T47D (cell line): Measurements from ENCODE around the gene FRK.
"Not testable (repeated sequence)": the region's sequence is repeated elsewhere in the genome, so short reads cannot be mapped to it uniquely, and the experiment has no call there.

Experiments used
- DNase-seq, 2 experiments: peaks; one replicate each; pipeline versions ENCODE4 v3.0.0 to v3.0.0-alpha.2; 2011 to 2012; ENCODE audit warnings: low read depth in 1 of 2, low spot score in 1 of 2
- JUND ChIP-seq: IDR thresholded peaks from 2 replicates; pipeline ENCODE4 v1.6.1; 2012; ENCODE audit warnings: low read depth
- in situ Hi-C: cut with HindIII; loops from 2 replicates; pipeline ENCODE4 v1.10.0; 2016; ENCODE audit warnings: low sequenced_read_pairs, low pct_unique_long_range_greater_than_20kb

Gene FRK

DNA sequence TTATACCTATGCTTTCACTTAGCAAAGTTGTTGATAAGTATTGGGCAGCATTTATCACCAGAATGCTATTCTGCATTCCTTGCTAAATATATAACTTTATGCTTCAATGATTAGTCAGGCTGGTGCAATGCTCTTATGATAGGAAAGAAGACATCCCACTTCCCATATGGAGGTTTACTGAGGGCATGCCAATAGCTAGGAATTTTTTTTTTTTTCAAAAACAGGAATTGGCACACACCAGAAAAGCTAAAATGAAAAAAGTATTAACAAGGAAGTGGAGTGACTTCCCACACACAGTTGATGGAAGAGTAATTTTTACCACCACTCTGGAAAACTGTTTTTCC is 90.8 kb downstream of the FRK start:
- TF ChIP-seq JUND, result no peak
- in situ Hi-C loops, result no loop called here
- DNase-seq, result no peak

DNA sequence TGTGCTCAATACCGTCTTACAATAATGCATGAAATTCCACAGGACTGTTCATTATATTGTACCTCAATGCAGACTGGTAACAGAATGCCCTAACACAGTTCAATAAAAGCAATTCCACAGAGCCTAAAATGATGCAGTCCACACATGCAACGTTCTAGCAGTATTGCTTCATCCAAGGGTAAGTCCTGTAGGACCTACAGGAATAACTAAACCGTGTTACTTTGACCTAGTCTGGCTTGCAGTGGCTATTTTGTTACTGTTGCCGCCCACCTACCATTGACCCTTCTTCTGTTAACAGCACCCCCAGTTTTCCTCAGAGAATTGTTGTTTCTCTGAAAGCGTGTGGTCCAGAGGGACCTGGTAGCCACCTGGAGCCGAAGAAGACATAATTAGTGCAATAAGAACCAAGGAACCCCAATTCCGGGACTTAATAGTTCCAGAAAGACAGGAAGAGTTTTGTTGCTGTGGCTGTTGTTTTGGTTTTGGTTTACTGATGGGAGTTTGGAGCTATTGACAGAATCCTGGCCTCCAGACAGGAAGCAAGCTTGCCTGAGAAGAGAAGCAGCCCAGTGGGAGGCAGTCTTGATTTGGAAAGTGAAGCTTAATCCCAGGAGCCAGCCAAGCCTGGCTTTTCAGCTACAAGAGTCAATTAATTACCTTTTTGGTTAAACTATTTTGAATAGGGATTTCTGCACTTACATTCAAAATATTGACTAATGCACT is 91.3 kb downstream of the FRK start:
- TF ChIP-seq JUND, result no peak
- in situ Hi-C loops, result no loop called here
- no peak for DNase-seq

DNA sequence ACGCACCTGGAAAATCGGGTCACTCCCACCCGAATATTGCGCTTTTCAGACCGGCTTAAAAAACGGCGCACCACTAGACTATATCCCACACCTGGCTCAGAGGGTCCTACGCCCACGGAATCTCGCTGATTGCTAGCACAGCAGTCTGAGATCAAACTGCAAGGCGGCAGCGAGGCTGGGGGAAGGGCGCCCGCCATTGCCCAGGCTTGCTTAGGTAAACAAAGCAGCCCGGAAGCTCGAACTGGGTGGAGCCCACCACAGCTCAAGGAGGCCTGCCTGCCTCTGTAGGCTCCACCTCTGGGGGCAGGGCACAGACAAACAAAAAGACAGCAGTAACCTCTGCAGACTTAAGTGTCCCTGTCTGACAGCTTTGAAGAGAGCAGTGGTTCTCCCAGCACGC is 100.4 kb downstream of the FRK start:
- in situ Hi-C loops, DNase-seq: not testable (repeated sequence)

DNA sequence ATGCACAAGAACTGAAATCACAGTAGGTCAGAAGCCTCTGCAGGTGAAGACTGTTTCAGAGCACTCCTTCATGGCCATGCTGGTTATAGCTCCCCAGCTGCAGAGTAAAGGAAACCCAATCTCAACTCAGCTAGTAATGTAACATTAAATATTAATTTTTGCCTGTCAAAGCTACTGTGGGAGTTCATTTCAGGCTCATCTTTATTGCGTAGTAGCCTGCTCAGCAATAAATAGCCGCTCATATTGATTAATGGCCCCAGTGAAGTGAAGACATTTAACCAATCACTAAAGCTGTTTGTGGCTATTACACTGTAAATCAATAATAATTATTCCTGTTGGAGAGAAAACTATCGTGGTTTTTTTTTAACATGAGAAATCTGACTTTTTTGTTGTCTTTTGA is 101.7 kb downstream of the FRK start:
- in situ Hi-C loops, result no loop called here
- DNase-seq, result no peak
- TF ChIP-seq JUND, result no peak

DNA sequence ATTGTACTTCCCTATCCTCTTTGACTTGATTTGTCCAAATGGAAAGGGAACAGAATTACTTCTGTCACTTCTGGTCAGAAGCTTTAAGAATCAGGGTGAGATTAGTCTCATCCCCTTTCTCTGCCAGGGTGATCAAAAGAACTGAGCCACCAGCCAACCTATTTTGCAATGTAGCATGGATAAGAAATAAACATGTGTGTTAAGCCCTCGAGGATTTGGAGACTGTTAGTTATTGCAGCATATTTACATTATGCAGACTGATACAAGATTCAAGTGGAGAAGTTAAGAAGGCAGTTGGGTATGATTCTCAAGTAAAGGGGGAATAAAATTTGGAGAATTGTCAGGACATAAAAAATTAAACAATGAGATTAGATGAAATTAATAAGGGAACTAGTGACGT is 106.0 kb downstream of the FRK start:
- DNase-seq, result no peak
- no peak for TF ChIP-seq JUND
- in situ Hi-C loops, result no loop called here

DNA sequence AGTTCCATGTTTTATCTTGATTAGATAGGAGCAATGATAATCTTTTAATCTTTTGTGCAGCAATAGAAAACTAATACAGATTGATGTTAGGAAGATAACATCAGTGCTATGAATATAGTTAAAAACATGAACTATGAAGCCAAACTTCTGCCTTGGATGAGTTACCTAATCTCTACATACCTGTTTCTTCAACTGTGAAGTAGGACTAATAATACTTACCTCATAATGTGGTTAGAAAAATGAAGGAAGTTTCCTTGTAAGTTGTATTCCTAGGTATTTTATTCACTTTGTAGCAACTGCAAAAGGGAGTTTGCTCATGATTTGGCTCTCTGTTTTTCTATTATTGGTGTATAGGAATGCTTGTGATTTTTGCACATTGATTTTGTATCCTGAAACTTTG is 111.9 kb downstream of the FRK start:
- in situ Hi-C loops, result no loop called here
- TF ChIP-seq JUND, result no peak
- no peak for DNase-seq

DNA sequence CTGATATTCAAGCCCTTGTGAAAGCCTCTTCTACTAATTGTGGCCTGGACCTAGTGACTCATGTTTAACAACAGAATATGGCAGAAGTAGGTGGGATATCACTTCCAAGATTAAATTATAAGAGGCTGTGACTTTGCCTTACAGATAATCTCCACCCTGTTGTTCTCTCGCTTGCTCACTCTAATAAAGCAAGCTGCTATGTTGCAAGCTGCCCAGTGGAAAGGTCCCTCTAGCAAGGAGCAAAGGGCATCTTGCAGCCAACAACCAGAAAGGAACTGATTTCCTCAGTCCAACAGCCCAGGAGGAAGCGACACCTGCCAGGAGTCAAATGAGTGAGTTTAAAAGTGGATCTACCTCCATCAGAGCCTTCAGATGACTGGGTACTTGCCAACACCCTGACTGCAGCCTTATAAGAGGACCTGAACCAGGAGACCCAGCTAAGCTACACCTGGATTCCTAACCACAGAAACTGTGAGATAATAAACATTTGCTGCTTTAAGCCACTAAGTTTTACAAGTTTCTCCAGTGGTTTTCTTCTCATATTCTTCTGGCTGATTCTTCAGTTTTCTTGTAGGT is 112.6 kb downstream of the FRK start:
- in situ Hi-C loops, result no loop called here
- TF ChIP-seq JUND, result no peak

DNA sequence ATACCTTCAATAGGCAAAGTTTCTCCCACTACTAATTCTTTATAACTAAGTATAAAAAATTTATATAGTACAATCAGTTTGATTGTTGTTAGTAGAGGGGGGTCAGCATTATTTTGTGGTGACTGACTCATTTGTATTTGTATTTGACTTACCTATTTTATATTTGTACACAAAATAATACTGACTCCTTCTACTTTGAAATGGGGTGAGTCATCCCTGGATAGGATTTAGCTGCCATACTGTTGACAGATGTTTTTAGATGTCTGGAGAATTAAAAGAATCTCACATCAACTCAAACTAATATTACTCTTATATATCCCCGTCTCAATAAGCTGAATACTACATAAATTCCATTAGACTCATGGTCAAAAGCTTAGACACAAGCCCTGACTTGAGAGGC is 114.9 kb downstream of the FRK start:
- in situ Hi-C loops, result no loop called here
- no peak for TF ChIP-seq JUND
- no peak for DNase-seq

More for the DNA sequence above, 112.6 kb downstream of the FRK start:
- no peak for DNase-seq

DNA sequence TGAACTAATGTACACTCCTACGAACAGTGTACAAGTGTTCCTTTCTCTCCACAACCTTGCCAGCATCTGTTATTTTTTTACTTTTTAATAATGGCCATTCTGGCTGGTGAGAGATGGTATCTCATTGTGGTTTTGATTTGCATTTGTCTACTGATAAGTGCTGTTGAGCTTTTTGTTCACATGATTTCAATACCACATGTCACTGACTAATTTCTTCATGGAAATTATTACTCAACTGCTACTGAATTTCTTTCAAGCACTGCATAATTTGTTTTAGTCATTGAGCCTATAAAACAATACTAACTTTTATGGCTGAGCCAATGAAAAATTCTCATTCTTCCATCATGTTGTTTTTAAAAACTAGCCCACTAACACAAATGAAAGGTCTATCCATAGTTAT is 115.4 kb downstream of the FRK start:
- DNase-seq, result no peak
- TF ChIP-seq JUND, result no peak
- in situ Hi-C loops, result no loop called here

DNA sequence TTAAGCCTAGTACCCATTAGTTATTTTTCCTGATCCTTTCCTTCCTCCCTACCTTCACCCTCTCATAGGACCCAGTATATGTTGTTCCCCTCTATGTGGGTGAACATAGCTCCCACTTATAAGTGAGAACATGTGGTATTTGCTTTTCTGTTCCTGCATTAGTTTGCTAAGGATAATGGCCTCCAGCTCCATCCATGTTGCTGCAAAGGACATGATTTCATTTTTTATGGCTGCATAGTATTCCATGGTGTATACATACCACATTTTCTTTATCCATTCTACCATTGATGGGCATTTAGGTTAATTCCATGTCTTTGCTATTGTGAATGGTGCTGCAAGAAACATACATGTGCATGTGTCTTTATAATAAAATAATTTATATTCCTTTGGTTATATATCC is 115.9 kb downstream of the FRK start:
- in situ Hi-C loops, DNase-seq: not testable (repeated sequence)

DNA sequence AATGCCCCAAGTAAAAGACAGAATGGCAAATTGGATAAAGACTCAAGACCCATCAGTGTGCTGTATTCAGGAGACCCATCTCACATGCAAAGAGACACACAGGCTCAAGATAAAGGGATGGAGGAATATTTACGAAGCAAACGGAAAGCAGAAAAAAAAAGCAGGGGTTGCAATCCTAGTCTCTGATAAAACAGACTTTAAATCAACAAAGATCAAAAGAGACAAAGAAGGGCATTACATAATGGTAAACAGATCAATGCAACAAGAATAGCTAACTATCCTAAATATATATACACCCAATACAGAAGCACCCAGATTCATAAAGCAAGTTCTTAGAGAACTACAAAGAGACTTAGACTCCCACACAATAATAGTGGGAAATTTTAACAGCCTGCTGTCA is 123.2 kb downstream of the FRK start:
- in situ Hi-C loops, result not testable (repeated sequence)

DNA sequence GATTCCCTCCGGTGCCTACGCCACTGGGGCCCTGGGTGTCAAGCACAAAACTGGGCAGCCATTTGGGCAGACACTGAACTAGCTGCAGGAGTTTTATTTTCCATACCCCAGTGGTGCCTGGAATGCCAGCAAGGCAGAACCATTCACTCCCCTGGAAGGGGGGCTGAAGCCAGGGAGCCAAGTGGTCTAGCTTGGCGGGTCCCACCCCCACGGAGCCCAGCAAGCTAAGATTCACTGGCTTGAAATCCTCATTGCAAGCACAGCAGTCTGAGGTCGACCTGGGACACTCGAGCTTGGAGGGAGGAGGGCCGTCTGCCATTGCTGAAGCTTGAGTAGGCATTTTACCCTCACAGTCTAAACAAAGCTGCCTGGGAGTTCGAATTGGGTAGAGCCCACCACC is 125.3 kb downstream of the FRK start:
- no peak for DNase-seq
- TF ChIP-seq JUND, result no peak
- in situ Hi-C loops, result no loop called here

More for the DNA sequence above, 123.2 kb downstream of the FRK start:
- DNase-seq, result not testable (repeated sequence)

DNA sequence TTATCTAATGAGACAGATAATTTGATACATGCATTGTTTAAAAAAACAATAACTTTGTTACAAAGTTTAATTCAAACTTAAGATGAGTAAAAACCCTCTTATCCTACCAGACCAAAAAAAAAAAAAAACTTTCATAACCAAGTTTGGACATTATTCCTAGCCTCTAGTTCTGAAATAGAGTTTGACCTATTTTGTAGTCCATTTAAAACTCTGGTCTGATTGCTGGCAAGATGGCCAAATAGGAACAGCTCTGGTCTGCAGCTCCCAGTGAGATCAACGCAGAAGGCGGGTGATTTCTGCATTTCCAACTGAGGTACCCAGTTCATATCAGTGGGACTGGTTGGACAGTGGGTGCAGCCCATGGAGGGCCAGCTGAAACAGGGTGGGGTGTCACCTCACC is 125.9 kb downstream of the FRK start:
- no peak for TF ChIP-seq JUND
- no peak for DNase-seq
- in situ Hi-C loops, result no loop called here

DNA sequence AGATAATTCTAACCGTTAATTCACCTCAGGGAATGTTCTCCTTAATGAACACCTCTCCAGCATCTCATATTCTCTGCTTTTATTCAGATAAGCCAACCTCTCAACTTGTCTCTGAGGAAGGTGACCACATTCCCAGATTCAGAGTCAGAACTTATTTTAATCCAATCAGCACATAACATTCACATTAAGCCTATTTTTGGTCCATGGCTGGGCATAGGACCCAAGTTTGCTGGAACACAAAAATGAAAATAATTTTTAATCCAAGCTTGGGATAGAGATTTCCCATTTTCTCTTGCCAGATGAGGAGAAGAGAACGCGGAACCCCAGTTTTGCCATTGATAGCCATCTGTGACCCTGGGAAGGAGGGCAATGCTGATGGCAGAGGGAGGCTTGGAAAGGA is 126.5 kb downstream of the FRK start:
- TF ChIP-seq JUND, result no peak
- in situ Hi-C loops, result no loop called here
- DNase-seq, result no peak
